Measurements from ENCODE around the gene NDUFAB1. TPM values are rescaled to one million over a fixed set of nuclear protein-coding genes. Genes with fewer than 3 reads are reported as not detected.
A peak's percentile ranks its signal among the peaks of the same experiment; 100 is the strongest.
"Not testable (repeated sequence)": the region's sequence is repeated elsewhere in the genome, so short reads cannot be mapped to it uniquely, and the experiment has no call there.

NDUFAB1 gene
- total RNA-seq, result 146 and 148 TPM in 2 replicates

- peak; percentile 90 for DNase-seq (ENCODE audit: low spot score)
- Mint-ChIP-seq H3K9me3 (no peaks in the 10 kb centered on the region), H3K36me3 (ENCODE audit: low read depth) (peaks cover 16% of the 10 kb centered on the region), H3K4me3 (peak within 1 kb of the TSS; percentile 88), H3K4me1 (ENCODE audit: low read depth) (peaks cover 30% of the 10 kb centered on the region), H3K27me3 (ENCODE audit: insufficient read depth) (no peaks in the 10 kb centered on the region), H3K27ac (peak within 1 kb of the TSS; percentile 80)
- intact Hi-C loops (cut with micrococcal nuclease), result loop anchor here (1.0 to 2.0 kb wide), 5 partner anchors 39 to 144 kb away; partner anchors contain the start of genes DCTN5, EARS2, PALB2 and PLK1
These were observed at the start of gene NDUFAB1 for GRCh38 chr16:23595951-23596720. TSS of gene NDUFAB1 (minus strand) at chr16:23596316. CDS start at chr16:23596290, 26 bp downstream.

- H3K4me3 Mint-ChIP-seq, result peak overlapping the region; percentile 98
- no peaks in the 10 kb centered on the region for H3K9me3 Mint-ChIP-seq
- H3K27ac Mint-ChIP-seq, result peak overlapping the region; percentile 97
- no peak for DNase-seq (ENCODE audit: low spot score)
- H3K36me3 Mint-ChIP-seq (ENCODE audit: low read depth), result peaks cover 36% of the 10 kb centered on the region
- peaks cover 36% of the 10 kb centered on the region for H3K4me1 Mint-ChIP-seq (ENCODE audit: low read depth)
- intact Hi-C loops (cut with micrococcal nuclease), result no loop called here
- no peaks in the 10 kb centered on the region for H3K27me3 Mint-ChIP-seq (ENCODE audit: insufficient read depth)
These were observed 46.2 kb upstream of the NDUFAB1 start for GRCh38 chr16:23642246-23642774.

DNA sequence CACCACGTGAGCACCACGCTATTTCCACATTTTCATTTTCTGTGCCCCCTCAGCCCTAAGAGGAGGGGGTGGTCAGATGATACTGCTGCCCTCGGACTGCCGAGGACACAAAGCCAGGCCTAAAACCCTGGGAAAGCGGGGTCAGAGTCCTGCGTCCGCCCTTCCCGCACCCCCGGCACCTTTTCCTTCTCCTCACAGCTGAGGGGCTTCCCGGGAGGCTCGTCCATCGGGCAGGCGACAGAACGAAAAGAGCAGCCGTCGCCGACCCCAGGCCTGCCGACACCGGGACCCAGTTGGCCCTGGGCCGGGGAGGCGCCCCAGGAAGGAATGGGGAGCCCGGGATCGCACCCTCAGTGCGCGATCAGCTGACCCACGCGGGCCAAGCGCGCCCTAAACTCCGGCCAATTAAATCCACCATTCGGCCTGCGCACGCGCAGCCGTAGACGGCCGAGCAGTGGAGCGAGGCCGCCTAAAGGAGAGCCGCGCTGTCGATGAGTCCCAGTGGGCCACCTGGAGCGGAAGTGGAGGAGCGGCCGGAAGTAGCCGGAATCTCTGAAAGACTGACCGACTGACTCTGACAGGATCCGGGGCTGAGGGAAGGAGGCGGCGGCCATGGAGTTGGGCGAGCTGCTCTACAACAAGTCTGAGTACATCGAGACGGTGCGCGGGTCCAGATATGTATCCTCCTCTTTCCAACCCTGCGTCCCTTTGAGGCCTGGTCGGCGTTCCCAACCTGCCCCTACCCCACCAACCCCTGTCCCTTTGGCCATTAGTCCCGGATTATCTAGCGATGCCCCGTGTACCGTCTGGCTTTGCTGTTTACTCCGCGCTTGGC is 45.0 kb upstream of the NDUFAB1 start, which contains the start of the genes DCTN5 and PALB2:
Gene DCTN5 (plus strand): TSS at position 536 of the 835 bp plus-strand sequence. CDS start 77 bp downstream, at position 613.
Gene PALB2 (minus strand): TSS at position 380 of the 835 bp plus-strand sequence. CDS start 153 bp downstream, at position 227.
- Mint-ChIP-seq H3K36me3 (ENCODE audit: low read depth) (peaks cover 29% of the 10 kb centered on the region), H3K27ac (peak within 1 kb of the TSS; percentile 97), H3K4me3 (peak within 1 kb of the TSS; percentile 98), H3K9me3 (no peaks in the 10 kb centered on the region), H3K4me1 (ENCODE audit: low read depth) (peaks cover 31% of the 10 kb centered on the region), H3K27me3 (ENCODE audit: insufficient read depth) (no peaks in the 10 kb centered on the region)
- peak; percentile 90 for DNase-seq (ENCODE audit: low spot score)
- intact Hi-C loops (cut with micrococcal nuclease), result loop anchor here (1.0 to 2.0 kb wide), 6 partner anchors 9 to 136 kb away; partner anchors contain the start of genes EARS2, NDUFAB1, PLK1 and UBFD1

GRCh38 chr16:23640615-23640930 is 44.5 kb upstream of the NDUFAB1 start:
- Mint-ChIP-seq H3K27ac (peak overlapping the region; percentile 97), H3K4me1 (ENCODE audit: low read depth) (peaks cover 31% of the 10 kb centered on the region), H3K36me3 (ENCODE audit: low read depth) (peaks cover 27% of the 10 kb centered on the region), H3K9me3 (no peaks in the 10 kb centered on the region), H3K4me3 (peak overlapping the region; percentile 98), H3K27me3 (ENCODE audit: insufficient read depth) (no peaks in the 10 kb centered on the region)
- intact Hi-C loops (cut with micrococcal nuclease), result loop anchor here (2.0 kb wide), 1 partner anchor 136 kb away; no protein-coding TSS in a partner anchor
- DNase-seq (ENCODE audit: low spot score), result no peak

- H3K4me1 Mint-ChIP-seq (ENCODE audit: low read depth), result peaks cover 16% of the 10 kb centered on the region
- no peak overlapping the region for H3K4me3 Mint-ChIP-seq
- peaks cover 24% of the 10 kb centered on the region for H3K36me3 Mint-ChIP-seq (ENCODE audit: low read depth)
- H3K9me3 Mint-ChIP-seq, result no peaks in the 10 kb centered on the region
- no peak for DNase-seq (ENCODE audit: low spot score)
- intact Hi-C loops (cut with micrococcal nuclease), result no loop called here
- no peak overlapping the region for H3K27ac Mint-ChIP-seq
- no peaks in the 10 kb centered on the region for H3K27me3 Mint-ChIP-seq (ENCODE audit: insufficient read depth)
These were observed 39.8 kb upstream of the NDUFAB1 start for GRCh38 chr16:23635958-23636357.

DNA sequence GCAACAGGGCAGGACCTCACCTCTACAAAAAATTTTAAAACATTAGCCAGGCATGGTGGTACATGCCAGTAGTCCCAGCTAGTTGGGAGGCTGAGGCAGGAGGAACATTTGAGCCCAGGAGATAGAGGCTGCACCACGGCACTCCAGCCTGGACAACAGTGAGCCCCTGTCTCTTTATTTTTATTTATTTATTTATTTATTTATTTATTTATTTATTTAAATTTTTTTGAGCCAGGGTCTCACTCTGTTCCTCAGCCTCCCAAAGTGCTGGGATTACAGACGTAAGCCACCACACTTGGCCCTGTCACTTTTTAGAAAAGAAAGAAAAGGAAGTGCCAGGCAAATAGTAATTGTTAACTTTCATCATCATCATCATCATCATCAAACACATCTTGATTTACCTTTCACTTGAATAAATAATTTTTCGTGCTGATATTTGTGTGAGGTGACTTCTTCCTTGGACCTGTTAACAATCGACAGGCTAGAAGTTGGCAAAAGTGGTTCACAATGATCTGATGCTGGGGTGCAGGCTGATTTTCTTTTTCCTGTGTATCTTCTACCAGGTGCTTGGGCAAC is 38.4 kb upstream of the NDUFAB1 start:
- intact Hi-C loops (cut with micrococcal nuclease), result no loop called here
- Mint-ChIP-seq H3K27me3 (ENCODE audit: insufficient read depth) (no peaks in the 10 kb centered on the region), H3K36me3 (ENCODE audit: low read depth) (peaks cover 25% of the 10 kb centered on the region), H3K27ac (no peak overlapping the region), H3K9me3 (no peaks in the 10 kb centered on the region), H3K4me3 (no peak overlapping the region), H3K4me1 (ENCODE audit: low read depth) (peaks cover 12% of the 10 kb centered on the region)
- no peak for DNase-seq (ENCODE audit: low spot score)

DNA sequence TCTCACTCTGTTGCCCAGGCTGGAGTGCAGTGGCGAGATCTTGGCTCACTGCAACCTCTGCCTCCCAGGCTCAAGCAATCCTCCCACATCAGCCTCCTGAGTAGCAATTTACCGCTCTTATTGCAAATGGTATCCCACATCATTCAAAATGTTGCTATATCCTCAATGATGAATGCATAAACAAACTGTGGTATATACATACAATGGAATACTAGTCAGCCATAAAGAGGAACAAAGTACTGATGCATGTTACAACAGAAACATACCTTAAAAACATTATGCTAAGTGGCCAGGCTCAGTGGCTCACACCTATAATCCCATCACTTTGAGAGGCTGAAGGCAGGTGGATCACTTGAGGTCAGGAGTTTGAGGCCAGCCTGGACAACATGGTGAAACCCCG is 35.8 kb upstream of the NDUFAB1 start:
- H3K27ac Mint-ChIP-seq; intact Hi-C loops (cut with micrococcal nuclease); DNase-seq (ENCODE audit: low spot score); H3K4me3 Mint-ChIP-seq; H3K27me3 Mint-ChIP-seq (ENCODE audit: insufficient read depth); H3K9me3 Mint-ChIP-seq: not testable (repeated sequence)
- Mint-ChIP-seq H3K36me3 (ENCODE audit: low read depth) (peaks cover 26% of the 10 kb centered on the region), H3K4me1 (ENCODE audit: low read depth) (peaks cover 16% of the 10 kb centered on the region)

GRCh38 chr16:23629516-23629915 is 33.4 kb upstream of the NDUFAB1 start:
- H3K27ac Mint-ChIP-seq, result no peak overlapping the region
- H3K4me3 Mint-ChIP-seq, result no peak overlapping the region
- H3K27me3 Mint-ChIP-seq (ENCODE audit: insufficient read depth), result no peaks in the 10 kb centered on the region
- no peak for DNase-seq (ENCODE audit: low spot score)
- peaks cover 11% of the 10 kb centered on the region for H3K4me1 Mint-ChIP-seq (ENCODE audit: low read depth)
- intact Hi-C loops (cut with micrococcal nuclease), result no loop called here
- H3K36me3 Mint-ChIP-seq (ENCODE audit: low read depth), result peaks cover 22% of the 10 kb centered on the region
- no peaks in the 10 kb centered on the region for H3K9me3 Mint-ChIP-seq

DNA sequence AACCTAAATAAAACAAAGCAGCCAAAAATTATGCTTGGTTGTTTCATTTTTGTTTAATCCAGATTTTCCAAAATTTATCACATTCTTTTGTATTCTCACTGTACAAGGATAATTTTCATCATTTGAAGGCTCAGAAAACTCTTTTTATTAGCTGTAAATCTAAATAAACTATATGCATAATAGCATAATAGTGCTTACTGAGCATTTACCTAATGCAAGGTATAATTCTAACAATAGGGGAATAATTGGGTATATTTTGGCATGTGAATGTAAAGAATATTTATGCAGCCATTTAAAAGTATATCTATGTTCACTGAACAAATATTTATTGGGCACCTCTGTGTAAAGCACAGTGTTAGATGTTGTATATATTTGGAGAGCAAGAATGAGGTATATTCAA is 28.0 kb upstream of the NDUFAB1 start:
- H3K27ac Mint-ChIP-seq, result no peak overlapping the region
- H3K27me3 Mint-ChIP-seq (ENCODE audit: insufficient read depth), result no peaks in the 10 kb centered on the region
- intact Hi-C loops (cut with micrococcal nuclease), result no loop called here
- no peak overlapping the region for H3K4me3 Mint-ChIP-seq
- peaks cover 4% of the 10 kb centered on the region for H3K4me1 Mint-ChIP-seq (ENCODE audit: low read depth)
- H3K9me3 Mint-ChIP-seq, result no peaks in the 10 kb centered on the region
- DNase-seq (ENCODE audit: low spot score), result no peak
- peaks cover 41% of the 10 kb centered on the region for H3K36me3 Mint-ChIP-seq (ENCODE audit: low read depth)

GRCh38 chr16:23615805-23616204 is 19.7 kb upstream of the NDUFAB1 start:
- intact Hi-C loops (cut with micrococcal nuclease), result no loop called here
- Mint-ChIP-seq H3K27ac (no peak overlapping the region), H3K4me3 (no peak overlapping the region), H3K4me1 (ENCODE audit: low read depth) (no peaks in the 10 kb centered on the region), H3K36me3 (ENCODE audit: low read depth) (peaks cover 20% of the 10 kb centered on the region), H3K27me3 (ENCODE audit: insufficient read depth) (no peaks in the 10 kb centered on the region), H3K9me3 (no peaks in the 10 kb centered on the region)
- DNase-seq (ENCODE audit: low spot score), result no peak

DNA sequence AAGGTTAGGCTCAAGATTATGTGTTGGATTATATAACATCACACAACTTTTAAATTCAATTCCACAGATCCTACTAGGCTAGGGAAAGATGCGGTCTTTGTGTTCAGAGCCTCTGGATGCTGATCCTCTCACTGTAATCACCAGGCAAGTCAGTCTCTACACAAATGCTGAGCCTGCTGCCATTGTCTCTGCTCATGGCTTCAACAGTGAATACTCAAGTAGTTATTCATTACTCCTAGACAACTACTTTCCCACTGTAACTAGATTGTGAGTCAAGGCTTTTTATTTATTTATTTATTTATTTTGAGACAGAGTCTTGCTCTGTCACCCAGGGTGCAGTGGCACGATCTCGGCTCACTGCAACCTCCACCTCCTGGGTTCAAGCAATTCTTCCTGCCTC is 15.8 kb upstream of the NDUFAB1 start:
- H3K4me1 Mint-ChIP-seq (ENCODE audit: low read depth), result no peaks in the 10 kb centered on the region
- intact Hi-C loops (cut with micrococcal nuclease), result no loop called here
- no peaks in the 10 kb centered on the region for H3K27me3 Mint-ChIP-seq (ENCODE audit: insufficient read depth)
- H3K9me3 Mint-ChIP-seq, result no peaks in the 10 kb centered on the region
- no peak for DNase-seq (ENCODE audit: low spot score)
- peaks cover 17% of the 10 kb centered on the region for H3K36me3 Mint-ChIP-seq (ENCODE audit: low read depth)
- no peak overlapping the region for H3K4me3 Mint-ChIP-seq
- no peak overlapping the region for H3K27ac Mint-ChIP-seq

DNA sequence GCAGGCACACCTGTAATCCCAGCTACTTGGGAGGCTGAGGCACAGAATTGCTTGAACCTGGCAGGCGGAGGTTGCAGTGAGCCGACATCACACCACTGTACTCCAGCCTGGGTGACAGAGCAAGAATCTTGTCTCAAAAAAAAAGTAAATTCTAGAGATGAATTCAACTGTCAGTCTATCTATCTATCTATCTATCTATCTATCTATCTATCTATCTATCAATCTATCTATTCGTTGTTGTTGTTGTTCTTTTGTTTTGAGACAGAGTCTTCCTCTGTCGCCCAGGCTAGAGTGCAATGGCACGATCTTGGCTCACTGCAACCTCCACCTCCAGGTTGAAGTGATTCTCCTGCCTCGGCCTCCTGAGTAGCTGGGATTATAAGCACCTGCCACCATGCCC is 14.8 kb upstream of the NDUFAB1 start:
- intact Hi-C loops (cut with micrococcal nuclease); H3K9me3 Mint-ChIP-seq; H3K4me1 Mint-ChIP-seq (ENCODE audit: low read depth); H3K27me3 Mint-ChIP-seq (ENCODE audit: insufficient read depth); H3K4me3 Mint-ChIP-seq; DNase-seq (ENCODE audit: low spot score); H3K27ac Mint-ChIP-seq: not testable (repeated sequence)
- H3K36me3 Mint-ChIP-seq (ENCODE audit: low read depth), result peaks cover 13% of the 10 kb centered on the region
